AG04450 (cell line): ENCODE measurements around the gene MAFG. TPM values are rescaled to one million over a fixed set of nuclear protein-coding genes. Genes with fewer than 3 reads are reported as not detected.

ENCODE experiments used
- CTCF ChIA-PET: fragments of 300-600, 350-600 bp; formaldehyde crosslinking; extraction: SDS; loops from one replicate; lab custom pipeline; 2022; ENCODE audit warnings: antibody characterized with exemption, inconsistent platforms; lab: Charles Lee
- POLR2A ChIA-PET: fragments of 350-600 bp; formaldehyde crosslinking; extraction: SDS; loops from one replicate; lab custom pipeline; 2021; ENCODE audit warnings: antibody characterized with exemption, inconsistent platforms; lab: Yijun Ruan, JAX
- DNase-seq: peaks from one replicate; pipeline ENCODE4 v3.0.0-alpha.2; 2011; ENCODE audit warnings: low read depth, low spot score
- H3K27ac ChIP-seq: one replicate; pipeline ENCODE4 v1.5.1; 2012; ENCODE audit warnings: low read depth, low read length, control low read depth
- H3K27me3 ChIP-seq: one replicate; pipeline ENCODE4 v1.6.0; 2012; ENCODE audit warnings: low read length; ENCODE audit not compliant: control insufficient read depth, insufficient read depth
- H3K4me3 ChIP-seq: 2 replicates; pipeline ENCODE4 v1.5.1; 2011; ENCODE audit warnings: mild to moderate bottlenecking, low read depth, low read length, control low read depth
- H3K9me3 ChIP-seq: 2 replicates; pipeline ENCODE4 v1.5.1; 2012; ENCODE audit warnings: low read length; ENCODE audit not compliant: control insufficient read depth, insufficient read depth
- CTCF ChIP-seq: IDR thresholded peaks from 2 replicates; pipeline ENCODE4 v1.5.1; 2011; ENCODE audit warnings: low read depth, low read length, control low read depth, inconsistent platforms
- polyA plus RNA-seq: library from polyadenylated mRNA; depleted of rRNA; stranded (reverse); fragments of >200 nt; gene quantifications from 2 replicates; pipeline ENCODE4 v1.2.3, GENCODE V29; 2011

The MAFG gene
- polyA plus RNA-seq, 1 experiment: 17.7 TPM

GRCh38 chr17:81931557-81932332, 4.2 kb upstream of the MAFG start:
- no peak for TF ChIP-seq CTCF
- H3K4me3 ChIP-seq: no peak overlapping the region
- ChIA-PET CTCF (no interaction called here), POLR2A (no interaction called here)
- H3K27me3 ChIP-seq: no peaks in the 10 kb centered on the region
- DNase-seq: no peak
- H3K9me3 ChIP-seq: no peaks in the 10 kb centered on the region; the same call in 1 of the 2 replicates
- H3K27ac ChIP-seq: no peak overlapping the region

- no peak for DNase-seq
- ChIA-PET POLR2A (no interaction called here), CTCF (no interaction called here)
- Histone ChIP-seq H3K27me3 (no peaks in the 10 kb centered on the region), H3K9me3 (no peaks in the 10 kb centered on the region; the same call in 1 of the 2 replicates), H3K4me3 (no peak overlapping the region), H3K27ac (no peak overlapping the region)
- TF ChIP-seq CTCF: no peak
Observed at GRCh38 chr17:81931189-81931556, 3.6 kb upstream of the MAFG start.

- POLR2A ChIA-PET: interaction anchor here (0.8 to 1.3 kb wide), 2 partner anchors 17 to 65 kb away, joined by 4 to 7 read pairs; no protein-coding TSS in a partner anchor
- H3K9me3 ChIP-seq: no peaks in the 10 kb centered on the region; the same call in 1 of the 2 replicates
- H3K27ac ChIP-seq: no peak overlapping the region
- no peak for DNase-seq
- no peaks in the 10 kb centered on the region for H3K27me3 ChIP-seq
- H3K4me3 ChIP-seq: no peak overlapping the region
- no peak for TF ChIP-seq CTCF
- CTCF ChIA-PET: interaction anchor here (0.6 kb wide), 1 partner anchor 401 kb away, joined by 4 read pairs; no protein-coding TSS in a partner anchor
Observed at GRCh38 chr17:81930142-81931125, 2.9 kb upstream of the MAFG start.

DNA sequence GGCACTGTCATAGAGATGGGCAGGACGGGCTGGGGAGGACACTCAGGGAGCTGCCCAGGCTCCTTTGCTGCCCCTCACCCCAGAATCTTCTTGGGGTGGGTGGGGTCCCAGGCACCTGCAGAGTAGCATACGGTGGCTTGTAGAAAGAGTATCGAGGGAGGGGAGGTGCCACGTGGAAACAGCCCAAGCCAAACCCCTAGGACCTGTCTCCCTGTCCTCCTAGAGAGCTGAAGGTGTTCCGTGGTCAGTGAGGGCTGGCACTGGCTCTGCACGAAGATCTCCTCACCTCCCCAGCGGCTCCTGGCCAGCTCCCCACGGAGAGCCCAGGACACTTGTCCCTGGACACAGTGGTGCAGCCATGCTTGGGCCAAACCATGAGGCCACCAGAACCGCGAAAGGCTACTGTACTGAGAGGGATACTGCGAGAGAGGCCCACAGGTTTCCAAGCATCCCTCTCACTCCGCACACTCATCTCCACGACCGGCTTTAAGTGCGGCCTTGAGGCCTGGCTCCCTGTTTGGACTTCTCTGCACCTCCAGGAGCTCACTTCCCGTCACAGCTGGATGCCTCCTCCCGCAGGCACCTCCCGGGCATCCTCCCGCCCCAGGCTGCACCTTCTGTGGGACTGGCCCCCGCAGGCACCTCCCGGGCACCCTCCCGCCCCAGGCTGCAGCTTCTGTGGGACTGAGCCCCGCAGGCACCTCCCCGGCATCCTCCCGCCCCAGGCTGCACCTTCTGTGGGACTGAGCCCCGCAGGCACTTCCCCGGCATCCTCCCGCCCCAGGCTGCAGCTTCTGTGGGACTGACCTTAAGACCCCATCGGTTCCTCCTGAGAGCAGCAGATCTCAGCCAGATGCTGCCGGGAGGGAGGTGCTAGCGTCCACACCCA, 2.0 kb upstream of the MAFG start:
- no peak for DNase-seq
- Histone ChIP-seq H3K27ac (no peak overlapping the region), H3K9me3 (no peaks in the 10 kb centered on the region; the same call in 1 of the 2 replicates), H3K4me3 (no peak overlapping the region), H3K27me3 (no peaks in the 10 kb centered on the region)
- ChIA-PET CTCF (no interaction called here), POLR2A (interaction anchor here (1.2 to 1.3 kb wide), 2 partner anchors 64 to 74 kb away, joined by 3 to 4 read pairs; no protein-coding TSS in a partner anchor)
- TF ChIP-seq CTCF: no peak
